Lower leg skin (tissue), 3 donors: Measurements from ENCODE around the gene MTA1.
A peak's percentile ranks its signal among the peaks of the same experiment; 100 is the strongest.

Experiments
- CTCF ChIP-seq, 3 donors: fragments of 450-650 bp; IDR thresholded peaks; one replicate each; pipeline ENCODE4 v1.5.1; 2016; ENCODE audit warnings: antibody characterized with exemption in 3 of 3, mild to moderate bottlenecking in 3 of 3, moderate library complexity in 2 of 3
- POLR2A ChIP-seq, 2 donors: fragments of 450-650 bp; IDR thresholded peaks; one replicate each; pipeline ENCODE4 v1.6.1; 2016 to 2017; ENCODE audit warnings: antibody characterized with exemption in 2 of 2, mild to moderate bottlenecking in 1 of 2, moderate library complexity in 1 of 2

- TF ChIP-seq CTCF (IDR thresholded peaks at IDR 0.05) (peak in 1 of 3 donors; percentile 39), POLR2A (IDR thresholded peaks at IDR 0.05) (no peak)
Measured at GRCh38 chr14:105490572-105491365, 71.1 kb downstream of the MTA1 start, which contains the start of gene TEDC1.
